GM12874 (cell line): Measurements from ENCODE around the gene PODN.

Experiments
- TF ChIP-seq, protein P1 (sequence below): IDR thresholded peaks from 2 replicates; pipeline ENCODE4 v1.5.1; 2011; ENCODE audit warnings: low read depth, mild to moderate bottlenecking, control low read depth, low read length, moderate library complexity; ENCODE audit not compliant: insufficient read depth

PODN gene

GRCh38 chr1:53114581-53115400, 52.8 kb downstream of the PODN start:
- TF ChIP-seq, protein P1, sequence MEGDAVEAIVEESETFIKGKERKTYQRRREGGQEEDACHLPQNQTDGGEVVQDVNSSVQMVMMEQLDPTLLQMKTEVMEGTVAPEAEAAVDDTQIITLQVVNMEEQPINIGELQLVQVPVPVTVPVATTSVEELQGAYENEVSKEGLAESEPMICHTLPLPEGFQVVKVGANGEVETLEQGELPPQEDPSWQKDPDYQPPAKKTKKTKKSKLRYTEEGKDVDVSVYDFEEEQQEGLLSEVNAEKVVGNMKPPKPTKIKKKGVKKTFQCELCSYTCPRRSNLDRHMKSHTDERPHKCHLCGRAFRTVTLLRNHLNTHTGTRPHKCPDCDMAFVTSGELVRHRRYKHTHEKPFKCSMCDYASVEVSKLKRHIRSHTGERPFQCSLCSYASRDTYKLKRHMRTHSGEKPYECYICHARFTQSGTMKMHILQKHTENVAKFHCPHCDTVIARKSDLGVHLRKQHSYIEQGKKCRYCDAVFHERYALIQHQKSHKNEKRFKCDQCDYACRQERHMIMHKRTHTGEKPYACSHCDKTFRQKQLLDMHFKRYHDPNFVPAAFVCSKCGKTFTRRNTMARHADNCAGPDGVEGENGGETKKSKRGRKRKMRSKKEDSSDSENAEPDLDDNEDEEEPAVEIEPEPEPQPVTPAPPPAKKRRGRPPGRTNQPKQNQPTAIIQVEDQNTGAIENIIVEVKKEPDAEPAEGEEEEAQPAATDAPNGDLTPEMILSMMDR: no peak

DNA sequence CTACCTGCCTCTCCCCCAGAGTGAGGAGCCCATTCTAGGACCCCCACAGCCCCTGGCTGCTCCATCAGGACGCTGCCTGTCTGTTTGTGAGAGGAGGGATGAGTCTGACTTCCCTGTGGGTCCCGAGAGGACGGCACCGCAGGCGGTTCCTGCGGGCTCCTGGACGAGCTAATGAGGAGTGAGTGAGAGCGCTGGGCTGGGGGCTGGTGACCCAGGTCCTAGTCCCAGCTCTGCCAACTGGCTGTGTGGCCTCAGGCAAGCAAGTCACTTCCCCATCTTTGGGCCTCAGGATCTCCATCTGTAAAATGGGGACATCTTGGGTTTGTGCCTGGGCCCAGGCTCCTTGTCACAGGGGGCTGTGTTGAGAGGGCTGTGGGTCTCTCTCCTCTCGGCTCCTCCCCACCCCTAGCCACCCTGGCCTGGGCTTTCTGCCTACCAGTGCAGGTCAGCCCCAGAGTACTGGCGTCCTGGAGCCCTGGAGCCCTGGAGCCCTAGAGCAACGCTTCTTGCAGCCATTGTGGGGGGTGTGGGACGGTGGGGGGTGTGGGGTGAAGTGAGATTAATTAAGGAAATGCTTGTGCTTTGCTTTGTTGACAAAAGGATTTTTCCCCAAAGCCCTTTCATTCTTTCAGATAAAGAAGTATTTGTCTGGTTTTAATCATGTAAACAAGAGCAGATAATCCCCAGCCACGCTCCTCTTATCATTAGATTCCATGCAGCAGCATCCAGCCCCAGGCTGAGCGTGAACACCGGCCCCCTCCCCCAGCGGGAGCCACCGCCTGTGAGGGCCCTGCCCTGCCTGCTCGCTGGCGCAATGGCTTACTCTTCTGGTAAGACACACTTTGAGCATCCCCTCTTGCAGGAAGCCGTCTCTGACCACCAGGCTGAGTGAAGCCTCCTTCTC, 53.6 kb downstream of the PODN start:
- TF ChIP-seq, protein P1: no peak

GRCh38 chr1:53116307-53116810, 54.3 kb downstream of the PODN start:
- TF ChIP-seq, protein P1: no peak

DNA sequence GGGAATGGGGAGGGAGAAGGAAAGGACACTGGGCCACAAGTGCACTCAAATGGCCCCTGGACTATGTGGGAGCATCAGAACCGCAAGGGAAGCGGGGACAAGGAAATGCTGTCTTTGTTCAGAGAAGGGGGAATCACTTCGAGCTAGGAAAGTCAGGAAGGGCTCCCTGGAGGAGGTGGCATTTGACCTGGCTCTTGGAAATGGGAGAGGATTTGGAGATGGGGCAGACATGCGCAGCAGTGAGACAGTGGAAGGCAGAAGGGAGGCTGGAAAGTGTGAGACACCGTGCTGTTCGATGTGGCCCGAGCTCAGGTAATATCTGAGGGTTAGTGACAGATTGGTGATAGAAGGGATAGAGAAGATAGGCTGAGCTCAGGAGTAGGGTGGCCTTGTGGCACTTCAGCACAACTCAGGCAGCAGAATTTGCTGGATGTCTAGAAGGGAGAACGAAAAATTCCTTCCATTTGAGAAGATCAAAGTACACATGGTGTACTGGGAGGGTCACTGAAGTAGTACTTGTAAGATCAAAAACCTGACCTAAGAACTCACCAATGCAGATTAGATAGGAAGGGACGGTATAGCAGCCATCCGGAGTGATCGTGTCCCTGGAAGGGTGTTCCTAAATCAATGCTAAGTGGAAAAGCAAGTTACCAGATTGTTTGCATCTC, 55.1 kb downstream of the PODN start:
- TF ChIP-seq, protein P1: no peak

GRCh38 chr1:53117836-53118235, 55.8 kb downstream of the PODN start:
- TF ChIP-seq, protein P1: no peak

DNA sequence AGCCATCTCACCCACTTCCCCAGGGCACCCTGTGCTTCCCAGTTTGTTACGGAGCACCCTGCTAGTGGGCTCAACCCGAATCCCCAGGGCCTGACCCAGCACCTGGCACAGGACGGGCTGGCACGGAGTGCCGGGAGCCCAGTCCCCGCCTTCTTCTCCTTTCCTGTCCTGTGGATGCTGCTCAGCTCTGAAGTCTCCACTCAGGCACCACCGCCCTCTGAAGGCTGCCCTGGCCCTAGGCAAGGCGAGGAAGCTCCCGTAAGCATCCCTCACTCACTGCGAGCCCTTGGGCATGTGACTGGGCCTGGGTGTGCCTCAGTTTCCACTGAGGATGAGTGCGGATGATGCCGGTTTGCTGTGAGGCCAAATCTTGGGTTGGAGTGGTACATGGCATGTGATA, 58.6 kb downstream of the PODN start:
- TF ChIP-seq, protein P1: no peak
